NCI-H524 (cell line): ENCODE measurements around the gene NUCB1.
"Not testable (repeated sequence)": the region's sequence is repeated elsewhere in the genome, so short reads cannot be mapped to it uniquely, and the experiment has no call there.

ENCODE experiments used
- DNase-seq, 2 experiments: peaks; one replicate each; lab custom pipeline; 2025; lab: John Stamatoyannopoulos, UW

NUCB1 gene

DNA sequence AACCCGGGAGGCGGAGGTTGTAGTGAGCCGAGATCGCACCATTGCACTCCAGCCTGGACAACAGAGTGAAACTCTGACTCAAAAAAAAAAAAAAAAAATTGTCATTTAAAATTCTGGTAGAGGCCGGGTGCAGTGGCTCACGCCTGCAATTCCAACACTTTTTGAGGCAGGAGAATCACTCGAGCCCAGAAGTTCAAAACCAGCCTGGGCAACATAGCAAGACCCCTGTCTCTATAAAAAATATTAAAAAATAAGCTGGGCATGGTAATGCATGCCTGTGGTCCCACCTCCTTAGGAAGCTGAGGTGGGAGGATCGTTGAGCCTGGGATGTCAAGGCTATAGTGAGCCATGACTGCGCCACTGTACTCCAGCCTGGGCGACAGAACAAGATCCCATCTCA lies 6.2 kb downstream of the NUCB1 start:
- no peak for DNase-seq

GRCh38 chr19:48907671-48908070 lies 7.6 kb downstream of the NUCB1 start:
- DNase-seq, result no peak

- not testable (repeated sequence) for DNase-seq
These were observed 9.4 kb downstream of the NUCB1 start for GRCh38 chr19:48909424-48910077.

DNA sequence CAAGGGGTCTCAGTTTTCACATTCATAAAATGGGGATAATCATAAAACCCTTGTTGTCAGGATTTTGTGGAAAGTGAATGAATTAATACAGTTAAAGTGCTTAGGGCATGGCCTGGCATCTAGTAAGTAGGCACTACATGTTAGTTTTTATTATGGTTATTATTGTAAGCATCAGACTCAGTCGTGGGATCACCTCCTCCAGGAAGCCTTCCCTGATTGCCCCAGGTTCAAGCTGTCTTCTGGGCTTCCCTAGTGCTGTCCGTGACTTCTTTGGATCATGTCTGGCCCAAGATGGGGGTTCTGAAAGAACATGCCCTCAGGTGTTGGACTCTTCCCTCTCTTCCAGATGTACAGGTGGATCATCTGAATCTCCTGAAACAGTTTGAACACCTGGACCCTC lies 10.7 kb downstream of the NUCB1 start:
- DNase-seq, result no peak

DNA sequence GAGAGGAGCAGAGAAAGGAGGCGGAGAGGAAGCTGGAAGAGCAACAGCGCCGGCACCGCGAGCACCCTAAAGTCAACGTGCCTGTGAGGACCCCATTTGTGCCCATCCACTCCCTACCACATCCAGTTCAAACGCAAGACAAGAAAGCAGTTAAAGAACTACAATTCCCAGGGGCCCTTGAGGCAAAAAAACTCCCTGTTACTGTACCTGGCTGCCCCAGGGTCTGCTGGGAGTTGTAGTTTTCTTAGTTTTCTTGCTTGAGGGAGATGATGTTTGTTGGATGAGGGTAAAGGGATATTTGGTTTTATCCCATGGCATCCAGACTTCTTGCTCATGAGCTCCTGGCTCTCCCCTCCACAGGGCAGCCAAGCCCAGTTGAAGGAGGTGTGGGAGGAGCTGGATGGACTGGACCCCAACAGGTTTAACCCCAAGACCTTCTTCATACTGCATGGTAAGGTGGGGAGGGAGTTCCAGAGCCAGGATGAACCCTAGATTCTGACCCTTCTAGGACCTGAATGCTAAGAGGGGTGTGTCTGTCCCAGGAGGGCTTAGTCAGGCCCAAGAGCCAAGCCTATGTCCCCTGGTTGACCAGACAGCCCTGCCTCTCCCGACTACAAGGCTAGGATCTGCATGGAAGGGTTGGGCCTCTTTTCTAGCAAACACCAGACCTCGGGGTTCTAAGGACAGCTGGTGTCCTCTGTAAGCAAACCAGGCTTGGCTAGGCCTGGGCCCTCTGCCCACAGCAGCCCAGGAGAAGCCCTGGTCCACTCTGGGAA lies 13.2 kb downstream of the NUCB1 start:
- DNase-seq, result no peak

DNA sequence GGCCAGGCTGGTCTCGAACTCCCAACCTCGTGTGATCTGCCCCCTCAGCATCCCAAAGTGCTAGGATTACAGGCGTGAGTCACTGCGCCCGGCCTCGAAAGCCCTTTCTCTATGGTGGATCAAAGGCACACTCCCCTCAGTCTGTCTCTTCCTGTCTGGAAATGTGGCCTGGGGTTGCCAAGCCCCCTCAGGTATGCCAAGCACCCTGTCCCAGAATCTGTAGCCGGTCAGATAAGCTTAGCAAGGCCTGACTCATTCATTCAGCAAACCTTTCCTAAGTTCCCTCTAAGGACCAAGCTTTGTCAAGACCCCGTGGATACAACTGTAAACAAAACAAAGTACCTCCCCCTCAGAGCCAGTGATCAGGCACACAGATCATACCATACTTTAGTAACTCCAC lies 14.1 kb downstream of the NUCB1 start:
- no peak for DNase-seq

DNA sequence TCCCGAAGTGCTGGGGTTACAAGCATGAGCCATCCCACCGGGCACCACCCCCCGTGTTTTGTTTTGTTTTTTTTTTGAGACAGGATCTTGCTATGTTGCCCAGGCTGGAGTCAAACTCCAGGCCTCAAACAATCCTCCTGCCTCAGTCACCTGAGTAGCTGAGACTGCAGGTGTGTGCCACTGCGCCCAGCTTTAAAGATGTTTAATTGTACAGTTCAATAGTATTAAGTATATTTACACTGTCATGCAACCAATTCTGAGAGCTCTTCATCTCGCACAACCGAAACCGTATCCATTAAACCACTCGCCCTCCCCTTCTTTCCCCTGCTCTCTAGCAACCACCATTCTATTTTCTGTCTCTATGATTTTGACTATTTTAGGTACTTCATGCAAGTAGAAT lies 15.6 kb downstream of the NUCB1 start:
- DNase-seq, result no peak

- no peak for DNase-seq
These were observed 18.0 kb downstream of the NUCB1 start for GRCh38 chr19:48918071-48918470.

GRCh38 chr19:48918801-48919247 lies 18.7 kb downstream of the NUCB1 start:
- DNase-seq, result peak in 1 of 2 experiments; percentile 38

DNA sequence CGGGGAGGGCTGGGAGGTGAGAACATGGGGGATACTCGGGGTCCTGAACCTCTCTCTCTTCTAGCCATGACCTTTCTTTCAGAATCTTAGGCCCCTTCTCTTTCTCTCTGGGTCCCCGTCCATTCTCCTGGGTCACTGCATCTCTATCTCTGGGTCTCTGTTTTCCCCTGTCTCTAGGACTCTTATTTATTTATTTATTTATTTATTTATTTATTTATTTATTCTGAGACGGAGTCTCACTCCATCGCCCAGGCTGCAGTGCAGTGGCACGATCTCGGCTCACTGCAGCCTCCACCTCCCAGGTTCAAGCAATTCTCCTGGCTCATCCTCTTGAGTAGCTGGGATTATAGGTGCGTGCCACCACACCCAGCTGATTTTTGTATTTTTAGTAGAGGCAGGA lies 19.2 kb downstream of the NUCB1 start:
- not testable (repeated sequence) for DNase-seq

DNA sequence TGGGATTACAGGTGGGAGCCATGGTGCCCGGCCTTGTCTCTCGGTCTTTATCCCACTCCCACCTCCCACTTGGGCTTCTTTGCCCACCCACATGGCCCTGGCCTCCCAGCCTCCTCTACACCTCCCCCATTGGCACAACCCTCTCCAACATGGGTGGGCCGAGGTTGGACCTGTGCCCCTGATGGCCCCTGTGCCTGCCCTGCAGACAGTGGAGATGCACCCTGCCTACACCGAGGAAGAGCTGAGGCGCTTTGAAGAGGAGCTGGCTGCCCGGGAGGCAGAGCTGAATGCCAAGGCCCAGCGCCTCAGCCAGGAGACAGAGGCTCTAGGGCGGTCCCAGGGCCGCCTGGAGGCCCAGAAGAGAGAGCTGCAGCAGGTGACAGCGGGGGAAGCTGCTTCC lies 20.8 kb downstream of the NUCB1 start:
- no peak for DNase-seq

- DNase-seq, result no peak
These were observed 21.8 kb downstream of the NUCB1 start for GRCh38 chr19:48921721-48922500.

DNA sequence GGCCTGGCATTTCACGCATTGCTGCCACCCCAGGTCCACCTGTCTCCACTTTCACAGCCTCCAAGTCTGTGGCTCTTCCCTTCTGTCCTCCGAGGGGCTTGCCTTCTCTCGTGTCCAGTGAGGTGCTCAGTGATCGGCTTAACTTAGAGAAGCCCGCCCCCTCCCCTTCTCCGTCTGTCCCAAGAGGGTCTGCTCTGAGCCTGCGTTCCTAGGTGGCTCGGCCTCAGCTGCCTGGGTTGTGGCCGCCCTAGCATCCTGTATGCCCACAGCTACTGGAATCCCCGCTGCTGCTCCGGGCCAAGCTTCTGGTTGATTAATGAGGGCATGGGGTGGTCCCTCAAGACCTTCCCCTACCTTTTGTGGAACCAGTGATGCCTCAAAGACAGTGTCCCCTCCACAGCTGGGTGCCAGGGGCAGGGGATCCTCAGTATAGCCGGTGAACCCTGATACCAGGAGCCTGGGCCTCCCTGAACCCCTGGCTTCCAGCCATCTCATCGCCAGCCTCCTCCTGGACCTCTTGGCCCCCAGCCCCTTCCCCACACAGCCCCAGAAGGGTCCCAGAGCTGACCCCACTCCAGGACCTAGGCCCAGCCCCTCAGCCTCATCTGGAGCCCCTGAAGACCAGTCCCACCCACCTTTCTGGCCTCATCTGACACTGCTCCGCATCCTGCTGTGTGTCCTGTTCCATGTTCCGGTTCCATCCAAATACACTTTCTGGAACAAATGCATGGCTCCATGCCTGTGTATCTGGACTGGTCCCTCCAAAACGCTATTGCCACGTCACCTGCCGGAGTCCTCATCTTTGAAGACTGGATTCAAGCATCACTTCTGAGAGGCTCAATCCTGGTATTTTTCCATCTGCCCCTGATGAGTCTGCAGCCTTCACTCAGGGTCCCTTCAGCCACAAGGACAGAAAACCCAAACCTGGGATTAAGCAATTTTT lies 22.7 kb downstream of the NUCB1 start:
- no peak for DNase-seq

DNA sequence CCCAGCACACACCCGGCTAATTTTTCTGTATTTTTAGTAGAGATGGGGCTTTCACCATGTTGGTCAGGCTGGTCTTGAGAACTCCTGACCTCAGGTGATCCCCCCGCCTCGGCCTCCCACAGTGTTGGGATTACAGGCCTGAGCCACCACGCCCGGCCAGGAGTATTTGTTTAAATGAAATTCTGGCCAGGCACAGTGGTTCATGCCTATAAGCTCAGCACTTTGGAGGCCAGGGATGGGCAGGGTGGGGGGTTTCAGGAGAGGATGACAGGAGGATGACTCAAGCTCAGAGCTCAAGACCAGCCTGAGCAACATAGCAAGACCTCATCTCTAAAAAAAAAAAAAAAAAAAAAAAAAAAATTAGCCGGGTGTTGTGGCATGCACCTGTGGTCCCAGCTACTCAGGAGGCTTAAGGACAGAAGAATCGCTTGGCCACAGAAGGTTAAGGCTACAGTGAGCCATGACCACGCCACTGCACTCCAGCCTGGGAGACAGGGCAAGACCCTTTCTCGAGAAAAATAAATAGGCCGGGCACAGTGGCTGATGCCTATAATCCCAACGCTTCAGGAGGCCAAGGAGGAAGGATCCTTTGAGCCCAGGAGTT lies 25.2 kb downstream of the NUCB1 start:
- DNase-seq, result no peak

GRCh38 chr19:48925890-48926289 lies 25.8 kb downstream of the NUCB1 start:
- not testable (repeated sequence) for DNase-seq

GRCh38 chr19:48926909-48927308 lies 26.8 kb downstream of the NUCB1 start:
- DNase-seq, result no peak

GRCh38 chr19:48927692-48928091 lies 27.6 kb downstream of the NUCB1 start:
- DNase-seq, result not testable (repeated sequence)

DNA sequence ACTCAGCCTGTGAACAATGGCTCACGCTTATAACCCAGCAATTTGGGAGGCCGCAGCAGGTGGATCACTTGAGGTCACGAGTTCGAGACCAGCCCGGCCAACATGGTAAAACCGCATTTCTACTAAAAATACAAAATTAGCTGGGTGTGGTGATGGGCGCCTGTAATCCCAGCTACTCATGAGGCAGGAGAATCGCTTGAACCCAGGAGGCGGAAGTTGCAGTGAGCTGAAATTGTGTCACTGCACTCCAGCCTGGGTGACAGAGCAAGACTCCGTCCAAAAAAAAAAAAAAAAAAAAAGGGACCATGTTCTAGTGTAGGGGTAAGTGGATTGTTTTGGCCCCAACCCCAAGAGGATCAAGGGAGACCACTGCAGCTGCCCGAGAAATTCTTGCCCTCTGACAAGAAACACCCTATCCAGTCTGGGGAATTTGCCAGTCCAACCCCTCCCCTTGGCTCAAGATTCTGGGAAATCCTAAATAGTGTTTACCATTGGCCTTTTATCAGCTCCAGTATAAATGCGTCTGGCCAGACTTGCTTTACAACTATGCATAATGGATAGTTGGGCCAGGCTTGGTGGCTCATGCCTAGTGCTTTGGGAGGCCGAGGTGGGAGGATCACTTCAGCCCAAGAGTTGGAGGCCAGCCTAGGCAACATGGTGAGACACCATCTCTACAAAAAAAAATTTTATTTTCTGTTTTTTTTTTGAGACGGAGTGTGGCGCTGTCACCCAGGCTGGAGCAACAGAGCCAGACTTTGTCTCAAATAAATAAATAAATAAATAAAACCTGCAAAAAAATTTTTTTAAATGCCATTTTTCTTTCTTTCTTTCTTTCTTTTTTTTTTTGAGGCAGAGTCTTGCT lies 28.3 kb downstream of the NUCB1 start:
- no peak for DNase-seq

GRCh38 chr19:48933382-48933932 lies 33.3 kb downstream of the NUCB1 start, which contains the start of gene DHDH:
Gene DHDH (plus strand): TSS chr19:48933699. CDS start chr19:48933722, 23 bp downstream.
- DNase-seq, result peak; percentile 84 to 91

- no peak for DNase-seq
These were observed 34.7 kb downstream of the NUCB1 start for GRCh38 chr19:48934837-48935236.
